HG02970 (cell line): ENCODE data around the gene GFER.
"Not testable (repeated sequence)": the region's sequence is repeated elsewhere in the genome, so short reads cannot be mapped to it uniquely, and the experiment has no call there.

ENCODE experiments used
- ATAC-seq: cut with Tn5 transposase; IDR thresholded peaks from one replicate; pipeline ENCODE4 v1.9.1; 2021; ENCODE audit warnings: mild to moderate bottlenecking, moderate library complexity, moderate number of reproducible peaks; ENCODE audit not compliant: unreplicated experiment, low FRiP score

GFER gene

DNA sequence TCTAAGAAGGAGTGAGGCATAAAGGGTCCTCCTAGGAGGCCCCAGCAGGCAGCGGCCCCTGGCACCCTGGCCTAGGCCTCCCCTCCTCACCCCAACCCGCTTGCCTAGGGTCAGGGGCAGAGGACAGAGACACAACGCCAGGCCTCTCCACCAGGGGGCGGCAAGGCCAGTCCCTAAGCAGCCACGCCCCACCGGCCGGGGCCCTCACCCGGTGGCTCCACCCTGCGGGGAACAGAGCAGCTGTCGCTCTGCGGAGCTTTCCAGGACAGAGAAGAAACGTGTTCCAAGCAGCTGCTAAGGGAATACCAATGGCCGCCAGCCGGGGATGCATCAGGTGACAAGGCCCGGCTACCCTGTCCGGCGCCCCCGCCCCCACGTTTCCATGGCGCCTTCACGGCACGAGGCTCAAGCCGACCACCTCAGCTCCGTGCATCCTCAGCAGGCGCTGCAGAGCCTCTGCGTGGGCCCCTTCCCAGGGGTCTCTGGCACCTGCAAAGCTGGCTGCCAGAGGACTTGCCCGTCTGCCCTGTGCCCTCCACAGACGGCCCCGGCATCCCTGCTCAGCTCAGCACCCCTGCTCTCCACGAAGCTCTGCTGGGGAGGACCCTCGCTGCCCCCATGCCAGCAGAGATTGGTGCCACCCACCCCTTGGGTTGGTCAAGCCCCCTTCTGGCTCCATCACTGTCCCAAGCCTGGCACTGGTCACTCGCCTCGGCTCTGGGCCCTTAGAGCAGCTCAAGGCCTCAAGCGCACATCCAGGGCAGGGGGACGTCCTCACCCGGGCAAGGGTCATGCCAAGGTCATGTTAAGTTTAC is 20.0 kb downstream of the GFER start:
- peak; percentile 58 for ATAC-seq

- ATAC-seq, result no peak
These were observed 21.0 kb downstream of the GFER start for GRCh38 chr16:2004795-2005517.

DNA sequence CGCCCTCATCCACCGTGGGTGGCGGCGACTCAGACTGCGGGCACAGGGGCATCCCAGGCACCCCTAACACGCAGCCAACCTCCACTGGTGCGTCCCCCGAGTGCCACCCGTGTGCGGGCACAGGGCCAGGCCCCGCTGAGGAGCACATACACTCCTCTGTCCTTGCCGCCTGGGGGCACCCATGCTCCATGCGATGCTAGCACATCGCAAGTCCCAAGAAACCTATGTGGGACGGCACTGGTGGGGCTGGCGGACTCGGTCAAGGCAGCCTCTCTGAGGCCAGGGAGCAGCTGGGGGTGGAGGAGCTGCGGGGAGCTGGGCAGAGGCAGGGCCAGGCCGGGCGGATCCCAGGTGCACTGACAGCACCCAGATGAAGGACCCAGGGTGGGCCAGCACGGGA is 21.7 kb downstream of the GFER start:
- ATAC-seq, result no peak

GRCh38 chr16:2006317-2006716 is 22.3 kb downstream of the GFER start:
- ATAC-seq, result no peak

DNA sequence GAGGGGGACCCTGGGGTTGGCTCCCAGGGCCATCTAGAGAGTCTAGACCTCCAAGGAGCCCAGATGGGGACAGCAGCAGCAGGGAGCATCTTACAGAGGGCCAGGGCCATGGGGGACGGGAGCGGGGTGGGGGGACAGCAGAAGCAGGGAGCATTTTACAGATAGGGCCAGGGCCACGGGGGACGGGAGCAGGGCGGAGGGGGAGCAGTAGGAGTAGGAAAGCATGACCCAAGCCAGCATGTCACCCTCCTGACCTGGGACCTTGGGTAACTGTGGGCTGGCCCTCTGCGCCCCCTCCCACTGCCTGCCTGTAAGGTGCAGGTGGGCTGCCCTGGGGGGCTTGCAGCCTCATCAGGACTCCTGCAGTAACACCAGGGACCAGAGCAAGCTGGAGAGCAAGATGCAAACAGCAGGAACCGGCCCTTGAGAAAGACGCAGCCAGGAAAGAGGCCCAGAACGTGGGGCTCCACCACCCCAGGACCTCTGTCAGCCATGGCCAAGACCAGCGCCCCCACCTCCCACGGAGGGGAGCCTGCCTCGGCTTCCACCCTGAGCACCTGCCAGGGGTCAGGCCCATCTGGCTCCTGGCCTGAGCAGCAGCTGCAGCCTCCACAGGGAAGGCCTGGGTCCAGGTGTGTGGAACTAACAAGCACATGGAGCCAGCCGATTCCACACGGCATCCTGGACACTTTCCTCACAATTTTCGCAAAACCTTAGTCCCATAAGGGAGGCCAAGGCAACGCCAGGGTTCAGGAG is 23.3 kb downstream of the GFER start:
- ATAC-seq, result no peak

GRCh38 chr16:2008009-2008526 is 24.1 kb downstream of the GFER start:
- no peak for ATAC-seq

DNA sequence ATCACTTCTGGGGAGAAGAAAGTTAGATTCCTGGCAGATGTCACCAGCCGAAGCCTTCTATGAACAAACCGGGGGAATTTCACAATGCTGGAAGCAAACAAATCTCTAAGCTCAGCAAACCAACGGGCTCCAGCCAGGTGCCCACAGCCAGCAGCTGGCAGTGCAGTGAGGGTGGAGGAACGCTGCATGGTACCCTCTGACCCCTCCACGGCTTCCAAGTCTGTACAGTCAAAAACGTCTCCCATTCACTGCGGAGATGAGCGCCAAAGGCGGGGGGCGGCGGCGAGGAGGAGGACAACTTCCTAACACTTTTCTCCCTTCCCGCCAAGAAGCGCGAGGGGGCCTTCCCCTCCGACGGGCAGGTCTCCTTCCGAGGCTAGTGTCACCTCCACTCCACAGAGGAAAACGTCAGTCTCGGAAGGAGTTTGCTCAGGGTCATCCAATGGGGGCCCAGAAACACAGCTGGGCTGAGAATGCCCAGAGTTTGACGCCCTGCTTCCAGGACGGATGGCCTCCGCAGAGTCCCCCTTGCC is 24.7 kb downstream of the GFER start:
- ATAC-seq, result no peak

DNA sequence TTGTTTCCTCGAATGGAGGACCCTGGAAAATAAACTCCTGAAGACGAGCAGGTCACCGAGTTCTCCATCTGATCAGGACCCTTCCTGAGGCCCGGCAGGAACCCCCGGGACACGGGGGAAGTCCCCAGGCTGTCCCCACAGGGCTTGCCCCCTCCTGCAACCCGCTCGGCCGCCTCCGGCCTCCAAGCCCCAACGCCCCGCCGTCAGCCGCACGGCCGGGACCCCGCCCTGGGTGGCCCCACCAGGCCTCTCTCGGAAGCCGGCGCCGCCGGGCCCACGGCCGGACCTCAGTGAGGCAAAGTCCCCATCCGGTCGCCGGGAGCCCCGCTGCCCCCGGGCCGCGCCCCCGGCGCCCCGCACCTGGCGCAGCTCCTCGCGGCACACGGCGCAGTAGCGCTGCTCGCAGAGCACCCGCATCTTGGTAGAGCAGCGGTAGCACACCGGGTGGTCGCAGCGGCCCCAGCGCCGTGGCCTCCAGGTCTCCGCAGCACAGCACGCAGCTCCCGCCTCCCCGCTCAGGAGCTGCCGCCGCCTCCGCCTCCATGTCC is 25.2 kb downstream of the GFER start:
- peak; percentile 33 for ATAC-seq

DNA sequence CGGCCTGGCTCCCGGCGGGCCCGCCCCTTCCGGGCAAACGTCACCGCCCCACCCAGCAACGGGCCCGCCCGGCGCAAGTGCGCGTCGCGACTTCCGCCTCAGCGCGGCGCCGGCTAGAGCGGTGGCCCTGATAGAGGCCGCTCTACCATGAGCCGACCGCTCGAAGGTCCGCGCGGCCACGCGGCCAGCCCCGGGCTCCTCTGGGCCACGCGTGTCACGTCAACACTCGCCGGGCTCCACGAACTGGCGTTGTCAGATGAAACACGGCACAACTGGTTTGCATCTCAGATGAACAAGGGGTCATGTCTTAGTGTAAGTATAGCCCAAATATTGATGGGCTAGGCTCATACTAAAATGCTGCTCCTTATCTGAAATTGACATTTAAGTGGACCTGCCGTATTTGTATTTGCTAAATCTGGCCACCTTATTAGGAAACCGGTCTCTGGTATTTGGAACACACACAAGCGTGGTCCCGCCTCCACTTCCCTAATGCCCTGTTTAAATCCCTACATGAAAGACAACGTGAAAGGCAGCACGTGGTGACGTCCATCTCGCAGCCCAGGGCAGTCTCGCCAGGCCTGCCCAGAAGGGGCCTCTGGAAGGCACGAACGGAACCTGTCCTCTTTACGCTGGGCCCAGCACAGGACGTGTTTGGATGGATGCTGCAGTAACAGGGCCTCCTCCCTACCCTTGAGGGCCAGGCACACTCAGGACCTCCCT is 26.0 kb downstream of the GFER start, which contains the start of gene ZNF598:
TSS of gene ZNF598 (minus strand) at position 31 of the 720 bp plus-strand sequence.
- peak; percentile 76 for ATAC-seq

- not testable (repeated sequence) for ATAC-seq
These were observed 27.7 kb downstream of the GFER start for GRCh38 chr16:2011726-2012125.

- ATAC-seq, result no peak
These were observed 29.5 kb downstream of the GFER start for GRCh38 chr16:2013527-2013926.

DNA sequence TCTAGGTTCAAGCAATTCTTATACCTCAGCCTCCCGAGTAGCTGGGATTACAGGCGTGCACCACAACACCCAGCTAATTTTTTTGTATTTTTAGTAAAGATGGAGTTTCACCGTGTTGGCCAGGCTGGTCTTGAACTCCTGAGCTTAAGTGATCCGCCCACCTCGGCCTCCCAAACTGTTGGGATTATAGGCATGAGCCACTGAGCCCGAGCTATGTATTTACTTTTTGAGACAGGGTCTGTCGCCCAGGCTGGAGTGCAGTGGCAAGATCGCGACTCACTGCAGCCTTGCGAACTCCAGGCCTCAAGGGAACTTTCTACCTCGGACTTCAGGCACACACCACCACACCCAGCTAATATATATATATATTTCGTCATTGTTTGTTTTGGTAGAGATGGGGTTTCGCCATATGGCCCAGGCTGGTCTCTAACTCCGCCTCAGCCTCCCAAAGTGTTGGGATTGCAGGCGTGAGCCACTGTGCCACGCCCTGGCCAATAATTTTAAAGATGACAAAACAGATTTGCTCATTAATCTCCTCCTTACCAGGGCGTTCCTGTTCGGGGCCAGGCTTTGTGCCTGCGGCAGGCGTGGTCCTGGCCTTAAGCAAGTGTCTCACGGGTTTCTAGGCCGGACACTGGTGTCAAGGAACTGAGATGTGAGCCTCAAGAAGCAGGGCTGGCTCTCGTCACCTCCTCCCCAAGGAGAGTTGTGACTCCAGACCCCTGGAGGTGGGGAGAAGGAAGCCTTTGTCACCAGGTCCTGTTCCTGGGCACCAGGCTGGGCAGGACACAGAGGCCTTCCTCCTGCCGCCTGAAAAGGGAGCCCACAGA is 31.3 kb downstream of the GFER start:
- ATAC-seq, result no peak

DNA sequence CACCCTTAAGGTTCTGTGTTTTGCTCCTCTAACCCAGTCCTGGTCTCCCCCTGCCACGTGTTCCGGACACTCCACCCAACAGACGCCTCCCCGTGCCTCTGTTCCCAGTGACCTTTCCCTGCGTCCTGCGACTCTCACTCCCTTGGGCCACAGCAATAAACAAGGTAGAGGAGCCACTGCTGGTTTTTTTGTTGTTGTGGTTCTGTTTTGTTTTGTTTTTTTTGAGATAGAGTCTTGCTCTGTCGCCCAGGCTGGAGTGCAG is 31.9 kb downstream of the GFER start:
- no peak for ATAC-seq

- no peak for ATAC-seq
These were observed 32.5 kb downstream of the GFER start for GRCh38 chr16:2016407-2016922.

- ATAC-seq, result no peak
These were observed 35.5 kb downstream of the GFER start, which contains the start of gene NPW for GRCh38 chr16:2019518-2019920. TSS of gene NPW (plus strand) at chr16:2019785.

GRCh38 chr16:2019921-2020831 is 36.2 kb downstream of the GFER start:
- ATAC-seq, result no peak

DNA sequence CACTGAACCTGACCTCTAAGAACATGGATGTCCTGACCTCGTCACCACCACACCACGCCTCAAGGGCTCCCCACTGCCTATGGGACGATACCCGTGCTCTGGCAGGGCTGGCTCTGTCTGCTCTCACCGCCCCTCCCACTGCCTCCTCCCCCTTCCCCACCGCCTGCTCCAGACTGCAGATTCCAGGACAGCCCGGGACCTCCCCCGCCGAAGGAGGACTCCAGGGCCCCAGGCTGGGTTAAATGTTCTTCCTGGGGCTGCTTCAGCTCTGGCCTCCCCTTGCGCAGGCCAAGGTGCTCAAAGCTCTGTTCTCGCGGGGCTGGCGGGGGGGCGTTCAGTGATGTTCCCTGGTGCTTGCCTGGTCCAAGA is 38.7 kb downstream of the GFER start:
- no peak for ATAC-seq
